Esophagus muscularis mucosa (tissue), 4 donors: ENCODE data around the gene NUBP2. TPM values are rescaled to one million over a fixed set of nuclear protein-coding genes. Genes with fewer than 3 reads are reported as not detected.

Source experiments
- DNase-seq: peaks from one replicate; pipeline ENCODE4 v3.0.0-alpha.2; 2017; ENCODE audit errors: extremely low spot score
- H3K27ac ChIP-seq, 4 donors: fragments of 200-600 bp; sonication (generic); replicated peaks in 1 of 4; 1 replicate in 3 of 4; 2 replicates in 1 of 4; pipeline ENCODE4 v1.5.1; 2016 to 2019; ENCODE audit warnings: mild to moderate bottlenecking in 1 of 4
- H3K27me3 ChIP-seq, 4 donors: fragments of 200-600 bp; sonication (generic); one replicate each; pipeline versions ENCODE4 v1.5.1 to v1.6.0; 2016 to 2019
- H3K36me3 ChIP-seq, 4 donors: fragments of 200-600 bp; sonication (generic); one replicate each; pipeline ENCODE4 v1.5.1; 2016 to 2019
- H3K4me1 ChIP-seq, 4 donors: fragments of 200-600 bp; sonication (generic); one replicate each; pipeline ENCODE4 v1.5.1; 2016 to 2019
- H3K4me3 ChIP-seq, 4 donors: fragments of 200-600 bp; sonication (generic); 1 replicate in 2 of 4; 2 replicates in 2 of 4; pipeline ENCODE4 v1.5.1; 2016 to 2019; ENCODE audit warnings: mild to moderate bottlenecking in 4 of 4, moderate library complexity in 1 of 4
- H3K9me3 ChIP-seq, 4 donors: fragments of 200-600 bp; sonication (generic); 1 replicate in 3 of 4; 2 replicates in 1 of 4; pipeline ENCODE4 v1.5.1; 2016 to 2019
- CTCF ChIP-seq, 3 experiments: fragments of 200-600 bp in 2 of 3; fragments of 450-650 bp in 1 of 3; sonication (generic) in 2 of 3; IDR thresholded peaks; one replicate each; pipeline ENCODE4 v1.5.1; 2017 to 2019; ENCODE audit warnings: antibody characterized with exemption in 3 of 3, mild to moderate bottlenecking in 2 of 3, moderate library complexity in 1 of 3
- EP300 ChIP-seq: sonication (generic); formaldehyde crosslinking; IDR thresholded peaks from one replicate; pipeline ENCODE4 v1.6.1; 2017; ENCODE audit warnings: antibody characterized with exemption
- POLR2A ChIP-seq: fragments of 450-650 bp; IDR thresholded peaks from one replicate; pipeline ENCODE4 v1.6.1; 2017; ENCODE audit warnings: antibody characterized with exemption, moderate library complexity, mild to moderate bottlenecking, low read depth
- POLR2AphosphoS5 ChIP-seq, 2 donors: sonication (generic); formaldehyde crosslinking; IDR thresholded peaks; one replicate each; pipeline ENCODE4 v1.6.1; 2017; ENCODE audit warnings: antibody characterized with exemption in 2 of 2
- WGBS: methylation state at CpG from one replicate; pipeline ENCODE4 v1.1.5; 2018; 5-methylcytosine and 5-hydroxymethylcytosine counted together
- intact Hi-C: fragments of 100-400 bp; cut with DNase I; formaldehyde crosslinking; loops from one replicate; pipeline ENCODE4 v1.15.1; 2023
- total RNA-seq, 4 donors: library from RNA; depleted of rRNA; stranded (reverse); fragments of >200 nt; gene quantifications; one replicate each; pipeline versions ENCODE4 v1.1.0 to v1.2.1, GENCODE V29; 2016

NUBP2 gene
- total RNA-seq, 4 donors from 2014 or later = 82.7 to 93.8 (median 87.6) TPM

GRCh38 chr16:1818873-1819525, 36.2 kb downstream of the NUBP2 start:
- H3K36me3 ChIP-seq = peaks cover 56 to 95% (median 85%) of the 10 kb centered on the region in 4 donors
- no peak for TF ChIP-seq EP300
- TF ChIP-seq POLR2A = no peak
- TF ChIP-seq POLR2AphosphoS5 (IDR thresholded peaks at IDR 0.05) = no peak
- no peak for TF ChIP-seq CTCF (IDR thresholded peaks at IDR 0.05)
- no peak overlapping the region for H3K27ac ChIP-seq
- intact Hi-C loops = no loop called here
- no peaks in the 10 kb centered on the region for H3K9me3 ChIP-seq
- no peak overlapping the region for H3K4me3 ChIP-seq
- H3K4me1 ChIP-seq = peaks cover 5 to 15% (median 11%) of the 10 kb centered on the region in 4 donors
- H3K27me3 ChIP-seq = no peaks in the 10 kb centered on the region
- WGBS = 92% methylated on average over 31 of the region's 35 CpGs
- no peak for DNase-seq

GRCh38 chr16:1819611-1820010, 36.9 kb downstream of the NUBP2 start:
- no peaks in the 10 kb centered on the region for H3K27me3 ChIP-seq
- TF ChIP-seq CTCF (IDR thresholded peaks at IDR 0.05) (no peak), POLR2AphosphoS5 (IDR thresholded peaks at IDR 0.05) (no peak), POLR2A (no peak), EP300 (no peak)
- H3K9me3 ChIP-seq = no peaks in the 10 kb centered on the region
- intact Hi-C loops = loop anchor here (5.0 kb wide), 1 partner anchor 32 kb away; no protein-coding TSS in a partner anchor
- WGBS = 93% methylated on average over 9 of the region's 15 CpGs
- no peak overlapping the region for H3K27ac ChIP-seq
- H3K36me3 ChIP-seq = peaks cover 56 to 89% (median 81%) of the 10 kb centered on the region in 4 donors
- DNase-seq = no peak
- peaks cover 11 to 21% (median 16%) of the 10 kb centered on the region in 4 donors for H3K4me1 ChIP-seq
- H3K4me3 ChIP-seq = no peak overlapping the region

- H3K9me3 ChIP-seq = no peaks in the 10 kb centered on the region
- 92% methylated on average over 18 of the region's 25 CpGs for WGBS
- no peak overlapping the region for H3K4me3 ChIP-seq
- peaks cover 56 to 82% (median 76%) of the 10 kb centered on the region in 4 donors for H3K36me3 ChIP-seq
- no peak for DNase-seq
- no peak overlapping the region for H3K27ac ChIP-seq
- H3K27me3 ChIP-seq = no peaks in the 10 kb centered on the region
- intact Hi-C loops = loop anchor here (5.0 kb wide), 1 partner anchor 33 kb away; no protein-coding TSS in a partner anchor
- H3K4me1 ChIP-seq = peaks cover 19 to 28% (median 24%) of the 10 kb centered on the region in 4 donors
- TF ChIP-seq EP300 (no peak), POLR2AphosphoS5 (IDR thresholded peaks at IDR 0.05) (no peak), POLR2A (no peak), CTCF (IDR thresholded peaks at IDR 0.05) (no peak)
These were observed 37.6 kb downstream of the NUBP2 start for GRCh38 chr16:1820096-1820945.

GRCh38 chr16:1820946-1821290, 38.2 kb downstream of the NUBP2 start:
- H3K36me3 ChIP-seq = peaks cover 56 to 76% (median 71%) of the 10 kb centered on the region in 4 donors
- no peak for DNase-seq
- no peak overlapping the region for H3K4me3 ChIP-seq
- no peak overlapping the region for H3K27ac ChIP-seq
- no peaks in the 10 kb centered on the region for H3K27me3 ChIP-seq
- intact Hi-C loops = loop anchor here (5.0 kb wide), 1 partner anchor 34 kb away; no protein-coding TSS in a partner anchor
- 87% methylated on average over 9 of the region's 12 CpGs for WGBS
- peaks cover 25 to 34% (median 29%) of the 10 kb centered on the region in 4 donors for H3K4me1 ChIP-seq
- H3K9me3 ChIP-seq = no peaks in the 10 kb centered on the region
- TF ChIP-seq POLR2A (no peak), POLR2AphosphoS5 (IDR thresholded peaks at IDR 0.05) (no peak), CTCF (IDR thresholded peaks at IDR 0.05) (no peak), EP300 (no peak)
